Liver (tissue), 3 donors: ENCODE results near the gene TH.

Source experiments
- FOXA1 ChIP-seq: IDR thresholded peaks from 2 replicates; pipeline ENCODE4 v1.6.1; 2016; ENCODE audit warnings: antibody characterized with exemption
- JUND ChIP-seq, 2 donors: IDR thresholded peaks; 2 replicates each; pipeline ENCODE4 v1.6.1; 2016; ENCODE audit warnings: antibody characterized with exemption in 2 of 2
- RAD21 ChIP-seq, 2 donors: IDR thresholded peaks; 2 replicates each; pipeline ENCODE4 v1.6.1; 2016; ENCODE audit warnings: antibody characterized with exemption in 2 of 2, mild to moderate bottlenecking in 2 of 2
- RXRA ChIP-seq, 2 donors: IDR thresholded peaks; 2 replicates each; pipeline ENCODE4 v1.6.1; 2017 to 2018; ENCODE audit warnings: antibody characterized with exemption in 2 of 2, mild to moderate bottlenecking in 1 of 2
- SP1 ChIP-seq: IDR thresholded peaks from 2 replicates; pipeline ENCODE4 v1.6.1; 2018; ENCODE audit warnings: antibody characterized with exemption, mild to moderate bottlenecking
- TAF1 ChIP-seq: conservative IDR thresholded peaks from 2 replicates; pipeline ENCODE4 v1.6.1; 2016; ENCODE audit warnings: antibody characterized with exemption, mild to moderate bottlenecking
- TF ChIP-seq, protein P1 (sequence below): fragments of 150-350 bp; IDR thresholded peaks from 2 replicates; pipeline ENCODE4 v1.5.1; 2017; ENCODE audit warnings: improper control_type of control experiment, low read depth, low read length; ENCODE audit not compliant: missing input control
- TF ChIP-seq, protein P2 (sequence below): IDR thresholded peaks from 2 replicates; pipeline ENCODE4 v1.6.1; 2016; ENCODE audit warnings: antibody characterized with exemption
- donor health status: healthy.
- donor health status: healthy.

- TF ChIP-seq TAF1, result no peak
- TF ChIP-seq RAD21 (IDR thresholded peaks at IDR 0.05), result no peak
- TF ChIP-seq, protein P1, sequence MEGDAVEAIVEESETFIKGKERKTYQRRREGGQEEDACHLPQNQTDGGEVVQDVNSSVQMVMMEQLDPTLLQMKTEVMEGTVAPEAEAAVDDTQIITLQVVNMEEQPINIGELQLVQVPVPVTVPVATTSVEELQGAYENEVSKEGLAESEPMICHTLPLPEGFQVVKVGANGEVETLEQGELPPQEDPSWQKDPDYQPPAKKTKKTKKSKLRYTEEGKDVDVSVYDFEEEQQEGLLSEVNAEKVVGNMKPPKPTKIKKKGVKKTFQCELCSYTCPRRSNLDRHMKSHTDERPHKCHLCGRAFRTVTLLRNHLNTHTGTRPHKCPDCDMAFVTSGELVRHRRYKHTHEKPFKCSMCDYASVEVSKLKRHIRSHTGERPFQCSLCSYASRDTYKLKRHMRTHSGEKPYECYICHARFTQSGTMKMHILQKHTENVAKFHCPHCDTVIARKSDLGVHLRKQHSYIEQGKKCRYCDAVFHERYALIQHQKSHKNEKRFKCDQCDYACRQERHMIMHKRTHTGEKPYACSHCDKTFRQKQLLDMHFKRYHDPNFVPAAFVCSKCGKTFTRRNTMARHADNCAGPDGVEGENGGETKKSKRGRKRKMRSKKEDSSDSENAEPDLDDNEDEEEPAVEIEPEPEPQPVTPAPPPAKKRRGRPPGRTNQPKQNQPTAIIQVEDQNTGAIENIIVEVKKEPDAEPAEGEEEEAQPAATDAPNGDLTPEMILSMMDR, result no peak
- TF ChIP-seq, protein P2, sequence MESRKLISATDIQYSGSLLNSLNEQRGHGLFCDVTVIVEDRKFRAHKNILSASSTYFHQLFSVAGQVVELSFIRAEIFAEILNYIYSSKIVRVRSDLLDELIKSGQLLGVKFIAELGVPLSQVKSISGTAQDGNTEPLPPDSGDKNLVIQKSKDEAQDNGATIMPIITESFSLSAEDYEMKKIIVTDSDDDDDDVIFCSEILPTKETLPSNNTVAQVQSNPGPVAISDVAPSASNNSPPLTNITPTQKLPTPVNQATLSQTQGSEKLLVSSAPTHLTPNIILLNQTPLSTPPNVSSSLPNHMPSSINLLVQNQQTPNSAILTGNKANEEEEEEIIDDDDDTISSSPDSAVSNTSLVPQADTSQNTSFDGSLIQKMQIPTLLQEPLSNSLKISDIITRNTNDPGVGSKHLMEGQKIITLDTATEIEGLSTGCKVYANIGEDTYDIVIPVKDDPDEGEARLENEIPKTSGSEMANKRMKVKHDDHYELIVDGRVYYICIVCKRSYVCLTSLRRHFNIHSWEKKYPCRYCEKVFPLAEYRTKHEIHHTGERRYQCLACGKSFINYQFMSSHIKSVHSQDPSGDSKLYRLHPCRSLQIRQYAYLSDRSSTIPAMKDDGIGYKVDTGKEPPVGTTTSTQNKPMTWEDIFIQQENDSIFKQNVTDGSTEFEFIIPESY, result no peak
- no peak for TF ChIP-seq FOXA1
- no peak for TF ChIP-seq RXRA (IDR thresholded peaks at IDR 0.05)
- no peak for TF ChIP-seq SP1
- TF ChIP-seq JUND (IDR thresholded peaks at IDR 0.05), result no peak
Measured at GRCh38 chr11:2121227-2122130, 50.1 kb downstream of the TH start.
